IMR-90 (cell line): Measurements from ENCODE around the gene HEXD. TPM values are rescaled to one million over a fixed set of nuclear protein-coding genes. Genes with fewer than 3 reads are reported as not detected.

Experiments used
- ATAC-seq: fragments of 200-7000 bp; cut with Tn5 transposase; 2 replicates; pipeline ENCODE4 v1.9.1; 2020; ENCODE audit warnings: low read depth, mild to moderate bottlenecking, moderate library complexity
- BruUV-seq: library from RNA; stranded (reverse); fragments of 400-500 nt; replicated peaks from 2 replicates; lab custom pipeline; 2021; lab: Mats Ljungman, UMichigan
- CTCF ChIA-PET: fragments of 300-600 bp; formaldehyde crosslinking; extraction: SDS; loops from one replicate; lab custom pipeline; 2021; ENCODE audit warnings: antibody characterized with exemption; lab: Yijun Ruan, JAX
- POLR2A ChIA-PET: fragments of 300-600 bp; sonication (Branson Sonifier 250); formaldehyde crosslinking; loops from one replicate; lab custom pipeline; 2022; ENCODE audit warnings: antibody characterized with exemption; ENCODE audit not compliant: unreplicated experiment; lab: Charles Lee
- DNase-seq: peaks from one replicate; pipeline ENCODE4 v3.0.0; 2013
- H2AFZ ChIP-seq: replicated peaks from 2 replicates; pipeline ENCODE3; 2013; ENCODE audit warnings: low read length, mild to moderate bottlenecking; ENCODE audit not compliant: poor library complexity
- H2AK5ac ChIP-seq: 2 replicates; pipeline ENCODE4 v1.6.1; 2013; ENCODE audit warnings: low read depth, low read length, inconsistent platforms
- H2AK9ac ChIP-seq: replicated peaks from 2 replicates; pipeline ENCODE3; 2013; ENCODE audit warnings: mild to moderate bottlenecking, low read depth, low read length, moderate library complexity; ENCODE audit not compliant: poor library complexity
- H2BK120ac ChIP-seq: 2 replicates; pipeline ENCODE4 v1.6.1; 2013; ENCODE audit warnings: low read depth, low read length, inconsistent platforms
- H2BK15ac ChIP-seq: 3 replicates; pipeline ENCODE4 v1.6.1; 2013; ENCODE audit warnings: low read depth, low read length, inconsistent platforms
- H2BK20ac ChIP-seq: 2 replicates; pipeline ENCODE4 v1.6.1; 2013; ENCODE audit warnings: low read depth, mild to moderate bottlenecking, inconsistent platforms, low read length, moderate library complexity
- H2BK5ac ChIP-seq: 2 replicates; pipeline ENCODE4 v1.6.1; 2013; ENCODE audit warnings: mild to moderate bottlenecking, low read depth, low read length, inconsistent platforms; ENCODE audit not compliant: poor library complexity, severe bottlenecking
- H3K14ac ChIP-seq: replicated peaks from 2 replicates; pipeline ENCODE4 v1.6.1; 2013; ENCODE audit warnings: low read depth, low read length, inconsistent platforms
- H3K18ac ChIP-seq: 2 replicates; pipeline ENCODE4 v1.6.1; 2013; ENCODE audit warnings: low read depth, low read length, control low read depth
- H3K23ac ChIP-seq: 2 replicates; pipeline ENCODE4 v1.6.1; 2013; ENCODE audit warnings: low read depth, low read length, inconsistent platforms
- H3K27ac ChIP-seq: 2 replicates; pipeline ENCODE4 v1.5.1; 2013; ENCODE audit warnings: mild to moderate bottlenecking, control low read depth, low read length; ENCODE audit not compliant: insufficient read depth
- H3K27me3 ChIP-seq: 2 replicates; pipeline ENCODE4 v1.6.1; 2013; ENCODE audit warnings: low read length; ENCODE audit not compliant: control insufficient read depth, insufficient read depth
- H3K36me3 ChIP-seq: 2 replicates; pipeline ENCODE4 v1.6.1; 2013; ENCODE audit warnings: low read length, mixed read lengths; ENCODE audit not compliant: control insufficient read depth, insufficient read depth
- H3K4ac ChIP-seq: 2 replicates; pipeline ENCODE4 v1.6.1; 2013; ENCODE audit warnings: low read depth, low read length, inconsistent platforms
- H3K4me1 ChIP-seq: 2 replicates; pipeline ENCODE4 v1.6.1; 2013; ENCODE audit warnings: low read length, mixed read lengths; ENCODE audit not compliant: control insufficient read depth, insufficient read depth
- H3K4me2 ChIP-seq: 2 replicates; pipeline ENCODE4 v1.6.1; 2013; ENCODE audit warnings: low read depth, mild to moderate bottlenecking, control low read depth, low read length, moderate library complexity
- H3K4me3 ChIP-seq: 2 replicates; pipeline ENCODE4 v1.5.1; 2013; ENCODE audit warnings: low read depth, mild to moderate bottlenecking, control low read depth, low read length, moderate library complexity; ENCODE audit not compliant: insufficient read depth
- H3K56ac ChIP-seq: 2 replicates; pipeline ENCODE4 v1.6.1; 2013; ENCODE audit warnings: low read length, inconsistent platforms; ENCODE audit not compliant: insufficient read depth; ENCODE audit errors: extremely low read depth
- H3K79me1 ChIP-seq, 2 experiments: 2 replicates each; pipeline ENCODE4 v1.6.1; 2013; ENCODE audit warnings: low read length in 2 of 2, inconsistent platforms in 1 of 2, low read depth in 1 of 2
- H3K9ac ChIP-seq: 2 replicates; pipeline ENCODE4 v1.6.1; 2013; ENCODE audit warnings: low read depth, low read length, control low read depth
- H3K9me1 ChIP-seq: 2 replicates; pipeline ENCODE4 v1.6.1; 2013; ENCODE audit warnings: low read length, inconsistent platforms; ENCODE audit not compliant: insufficient read depth
- H3K9me3 ChIP-seq: 2 replicates; pipeline ENCODE4 v1.6.1; 2013; ENCODE audit warnings: low read length; ENCODE audit not compliant: control insufficient read depth, insufficient read depth
- H4K20me1 ChIP-seq: 2 replicates; pipeline ENCODE4 v1.6.1; 2013; ENCODE audit warnings: low read length, inconsistent platforms; ENCODE audit not compliant: insufficient read depth
- H4K5ac ChIP-seq: 2 replicates; pipeline ENCODE4 v1.6.1; 2013; ENCODE audit warnings: mild to moderate bottlenecking, low read depth, low read length, control low read depth
- H4K8ac ChIP-seq, 2 experiments: 2 replicates each; pipeline ENCODE4 v1.6.1; 2013; ENCODE audit warnings: low read depth in 2 of 2, low read length in 2 of 2, control low read depth in 1 of 2, inconsistent platforms in 1 of 2
- H4K91ac ChIP-seq: 2 replicates; pipeline ENCODE4 v1.6.1; 2013; ENCODE audit warnings: low read depth, low read length, inconsistent platforms; ENCODE audit not compliant: insufficient read depth
- BHLHE40 ChIP-seq: fragments of 150-350 bp; IDR thresholded peaks from 2 replicates; pipeline ENCODE4 v1.6.1; 2016; ENCODE audit warnings: mild to moderate bottlenecking, low read depth, low read length
- CEBPB ChIP-seq: IDR thresholded peaks from 2 replicates; pipeline ENCODE4 v1.6.1; 2012; ENCODE audit warnings: low read depth, low read length, improper control_type of control experiment
- CHD1 ChIP-seq: IDR thresholded peaks from 2 replicates; pipeline ENCODE4 v1.6.1; 2012; ENCODE audit warnings: low read depth, low read length, improper control_type of control experiment
- FOS ChIP-seq: fragments of 150-350 bp; IDR thresholded peaks from 2 replicates; pipeline ENCODE4 v1.6.1; 2016; ENCODE audit warnings: low read depth, low read length
- MAFK ChIP-seq: IDR thresholded peaks from 2 replicates; pipeline ENCODE4 v1.6.1; 2012; ENCODE audit warnings: low read depth, low read length, improper control_type of control experiment
- MAZ ChIP-seq: IDR thresholded peaks from 2 replicates; pipeline ENCODE4 v1.6.1; 2012; ENCODE audit warnings: low read depth, mild to moderate bottlenecking, low read length, improper control_type of control experiment, moderate library complexity, borderline replicate concordance
- MXI1 ChIP-seq: IDR thresholded peaks from 2 replicates; pipeline ENCODE4 v1.6.1; 2012; ENCODE audit warnings: low read depth, mild to moderate bottlenecking, low read length, moderate library complexity, borderline replicate concordance
- NFE2L2 ChIP-seq: fragments of 150-350 bp; IDR thresholded peaks from 2 replicates; pipeline ENCODE4 v1.6.1; 2016; ENCODE audit warnings: low read depth, mild to moderate bottlenecking, low read length
- POLR2A ChIP-seq: IDR thresholded peaks from 2 replicates; pipeline ENCODE4 v1.6.1; 2012; ENCODE audit warnings: mild to moderate bottlenecking, low read depth, low read length
- RAD21 ChIP-seq: IDR thresholded peaks from 2 replicates; pipeline ENCODE4 v1.6.1; 2012; ENCODE audit warnings: low read length, improper control_type of control experiment
- RCOR1 ChIP-seq: IDR thresholded peaks from 2 replicates; pipeline ENCODE4 v1.6.1; 2012; ENCODE audit warnings: mild to moderate bottlenecking, low read length, improper control_type of control experiment; ENCODE audit not compliant: insufficient replicate concordance
- RFX5 ChIP-seq: IDR thresholded peaks from 2 replicates; pipeline ENCODE4 v1.8.0; 2012; ENCODE audit warnings: low read depth, mild to moderate bottlenecking, low read length, moderate library complexity
- SMC3 ChIP-seq: fragments of 150-350 bp; IDR thresholded peaks from 2 replicates; pipeline ENCODE4 v1.6.1; 2016; ENCODE audit warnings: low read depth, mild to moderate bottlenecking, antibody characterized with exemption, low read length, moderate library complexity
- WGBS, 2 experiments: methylation state at CpG; one replicate each; pipeline versions ENCODE4 v1.1.5 to v1.1.7; 2013; ENCODE audit warnings: missing lambda C conversion rate in 2 of 2; ENCODE audit not compliant: insufficient read length in 1 of 2; ENCODE audit errors: extremely low coverage in 2 of 2; 5-methylcytosine and 5-hydroxymethylcytosine counted together
- dilution Hi-C: fragments of 300-500 bp; cut with HindIII; formaldehyde crosslinking; loops from one replicate; pipeline ENCODE4 v1.14.3; 2018; ENCODE audit warnings: low sequenced_read_pairs; ENCODE audit not compliant: unreplicated experiment
- in situ Hi-C: fragments of 300-500 bp; cut with MboI; formaldehyde crosslinking; loops from 3 replicates; pipeline ENCODE4 v1.14.3; 2019; ENCODE audit warnings: low sequenced_read_pairs, inconsistent platforms, mixed read lengths
- intact Hi-C: fragments of 100-400 bp; cut with micrococcal nuclease; formaldehyde crosslinking; loops from 2 replicates; pipeline ENCODE4 v1.10.0; 2022
- polyA plus RNA-seq, 3 experiments: library from polyadenylated mRNA; depleted of rRNA; stranded (reverse); fragments of >200 nt; gene quantifications; 2 replicates each; pipeline ENCODE4 v1.2.3, GENCODE V29; 2012; ENCODE audit warnings: low replicate concordance in 1 of 3
- total RNA-seq: library from RNA; depleted of rRNA; stranded (reverse); fragments of >200 nt; gene quantifications from 2 replicates; pipeline ENCODE4 v1.2.3, GENCODE V29; 2012
- TF ChIP-seq, protein P1 (sequence below): fragments of 150-350 bp; IDR thresholded peaks from 2 replicates; pipeline ENCODE4 v1.6.1; 2016; ENCODE audit warnings: low read depth, mild to moderate bottlenecking, low read length, moderate library complexity, borderline replicate concordance
- TF ChIP-seq, protein P2 (sequence below): fragments of 150-350 bp; IDR thresholded peaks from 2 replicates; pipeline ENCODE4 v1.6.1; 2017; ENCODE audit warnings: mild to moderate bottlenecking, antibody characterized with exemption, low read length, low read depth
- TF ChIP-seq, protein P3 (sequence below): conservative IDR thresholded peaks from 2 replicates; pipeline ENCODE4 v1.5.1; 2012; ENCODE audit warnings: mild to moderate bottlenecking, low read depth, low read length, improper control_type of control experiment

Gene HEXD
- total and polyA plus RNA-seq, 2 of the 4 experiments (the other 2 are of a cell fraction) = 3.8 to 9.5 TPM

DNA sequence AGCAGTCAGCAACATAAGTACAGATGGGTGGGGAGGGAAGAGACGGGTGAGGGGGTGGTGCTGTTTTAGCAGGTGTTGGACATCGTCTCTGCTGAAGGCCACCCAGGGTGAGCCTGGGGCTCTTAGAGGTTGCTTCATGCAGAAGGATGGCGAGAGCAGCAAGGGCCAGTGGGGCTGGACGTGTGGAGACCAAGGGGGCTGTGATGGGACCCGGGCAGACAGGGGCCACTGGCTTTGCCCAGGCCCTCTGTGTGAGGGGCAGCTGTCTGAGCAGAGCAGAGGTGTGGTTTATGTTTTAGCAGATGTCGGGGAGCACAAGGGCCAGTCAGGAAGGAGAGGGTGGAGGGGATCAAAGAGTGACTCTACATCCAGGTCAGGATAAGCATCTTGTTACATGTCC is 45.2 kb downstream of the HEXD start:
- H3K9ac ChIP-seq = no peak overlapping the region
- 90% methylated on average over 6 of the region's 6 CpGs; no CpG with 5 or more reads in 1 of the 2 experiments for WGBS, 2 experiments
- POLR2A ChIA-PET = no interaction called here

More for the DNA sequence above, 45.2 kb downstream of the HEXD start:
- DNase-seq (no peak), ATAC-seq (no peak)
- intact Hi-C loops = no loop called here
- Histone ChIP-seq H2BK20ac (no peak overlapping the region), H2AK9ac (no peak overlapping the region), H3K56ac (no peak overlapping the region), H3K4me2 (no peak overlapping the region), H3K4me1 (no peaks in the 10 kb centered on the region), H2AK5ac (no peak overlapping the region), H4K20me1 (peaks cover 13% of the 10 kb centered on the region), H3K9me3 (no peaks in the 10 kb centered on the region), H3K79me1 (peaks cover 9 to 42% of the 10 kb centered on the region in 2 experiments), H4K5ac (no peak overlapping the region), H3K4me3 (no peak overlapping the region), H3K9me1 (0 out of 2 replicates have a peak, but pooled peaks cover 3% of the 10 kb centered on the region), H4K91ac (no peak overlapping the region), H2BK120ac (no peak overlapping the region), H3K4ac (no peak overlapping the region), H3K14ac (no peak overlapping the region), H3K27me3 (no peaks in the 10 kb centered on the region), H3K23ac (no peak overlapping the region), H3K27ac (no peak overlapping the region), H2BK5ac (no peak overlapping the region), H4K8ac (no peak overlapping the region), H2AFZ (no peak overlapping the region), H2BK15ac (no peak overlapping the region), H3K36me3 (peaks cover 52% of the 10 kb centered on the region), H3K18ac (no peak overlapping the region)
- CTCF ChIA-PET = interaction anchor here (0.6 kb wide), 1 partner anchor 11 kb away, joined by 3 read pairs; no protein-coding TSS in a partner anchor
- dilution Hi-C loops = no loop called here
- TF ChIP-seq, protein P1, sequence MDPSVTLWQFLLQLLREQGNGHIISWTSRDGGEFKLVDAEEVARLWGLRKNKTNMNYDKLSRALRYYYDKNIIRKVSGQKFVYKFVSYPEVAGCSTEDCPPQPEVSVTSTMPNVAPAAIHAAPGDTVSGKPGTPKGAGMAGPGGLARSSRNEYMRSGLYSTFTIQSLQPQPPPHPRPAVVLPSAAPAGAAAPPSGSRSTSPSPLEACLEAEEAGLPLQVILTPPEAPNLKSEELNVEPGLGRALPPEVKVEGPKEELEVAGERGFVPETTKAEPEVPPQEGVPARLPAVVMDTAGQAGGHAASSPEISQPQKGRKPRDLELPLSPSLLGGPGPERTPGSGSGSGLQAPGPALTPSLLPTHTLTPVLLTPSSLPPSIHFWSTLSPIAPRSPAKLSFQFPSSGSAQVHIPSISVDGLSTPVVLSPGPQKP = no peak
- TF ChIP-seq RAD21 (no peak), MXI1 (no peak), CHD1 (no peak), MAFK (no peak), RFX5 (no peak), FOS (no peak), POLR2A (no peak), BHLHE40 (no peak), MAZ (no peak), NFE2L2 (no peak), CEBPB (no peak), SMC3 (no peak), RCOR1 (no peak)
- TF ChIP-seq, protein P2, sequence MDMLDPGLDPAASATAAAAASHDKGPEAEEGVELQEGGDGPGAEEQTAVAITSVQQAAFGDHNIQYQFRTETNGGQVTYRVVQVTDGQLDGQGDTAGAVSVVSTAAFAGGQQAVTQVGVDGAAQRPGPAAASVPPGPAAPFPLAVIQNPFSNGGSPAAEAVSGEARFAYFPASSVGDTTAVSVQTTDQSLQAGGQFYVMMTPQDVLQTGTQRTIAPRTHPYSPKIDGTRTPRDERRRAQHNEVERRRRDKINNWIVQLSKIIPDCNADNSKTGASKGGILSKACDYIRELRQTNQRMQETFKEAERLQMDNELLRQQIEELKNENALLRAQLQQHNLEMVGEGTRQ = no peak
- TF ChIP-seq, protein P3, sequence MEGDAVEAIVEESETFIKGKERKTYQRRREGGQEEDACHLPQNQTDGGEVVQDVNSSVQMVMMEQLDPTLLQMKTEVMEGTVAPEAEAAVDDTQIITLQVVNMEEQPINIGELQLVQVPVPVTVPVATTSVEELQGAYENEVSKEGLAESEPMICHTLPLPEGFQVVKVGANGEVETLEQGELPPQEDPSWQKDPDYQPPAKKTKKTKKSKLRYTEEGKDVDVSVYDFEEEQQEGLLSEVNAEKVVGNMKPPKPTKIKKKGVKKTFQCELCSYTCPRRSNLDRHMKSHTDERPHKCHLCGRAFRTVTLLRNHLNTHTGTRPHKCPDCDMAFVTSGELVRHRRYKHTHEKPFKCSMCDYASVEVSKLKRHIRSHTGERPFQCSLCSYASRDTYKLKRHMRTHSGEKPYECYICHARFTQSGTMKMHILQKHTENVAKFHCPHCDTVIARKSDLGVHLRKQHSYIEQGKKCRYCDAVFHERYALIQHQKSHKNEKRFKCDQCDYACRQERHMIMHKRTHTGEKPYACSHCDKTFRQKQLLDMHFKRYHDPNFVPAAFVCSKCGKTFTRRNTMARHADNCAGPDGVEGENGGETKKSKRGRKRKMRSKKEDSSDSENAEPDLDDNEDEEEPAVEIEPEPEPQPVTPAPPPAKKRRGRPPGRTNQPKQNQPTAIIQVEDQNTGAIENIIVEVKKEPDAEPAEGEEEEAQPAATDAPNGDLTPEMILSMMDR = no peak
- no TSS peak for BruUV-seq
- in situ Hi-C loops = no loop called here
